Hypothalamus (tissue), 51 donors: Measurements from ENCODE around the gene REXO4.
"Not testable (repeated sequence)": the region's sequence is repeated elsewhere in the genome, so short reads cannot be mapped to it uniquely, and the experiment has no call there.

ENCODE experiments used
- DNase-seq, 51 donors: peaks; one replicate each; lab custom pipeline; 2025; lab: John Stamatoyannopoulos, UW

REXO4 gene

DNA sequence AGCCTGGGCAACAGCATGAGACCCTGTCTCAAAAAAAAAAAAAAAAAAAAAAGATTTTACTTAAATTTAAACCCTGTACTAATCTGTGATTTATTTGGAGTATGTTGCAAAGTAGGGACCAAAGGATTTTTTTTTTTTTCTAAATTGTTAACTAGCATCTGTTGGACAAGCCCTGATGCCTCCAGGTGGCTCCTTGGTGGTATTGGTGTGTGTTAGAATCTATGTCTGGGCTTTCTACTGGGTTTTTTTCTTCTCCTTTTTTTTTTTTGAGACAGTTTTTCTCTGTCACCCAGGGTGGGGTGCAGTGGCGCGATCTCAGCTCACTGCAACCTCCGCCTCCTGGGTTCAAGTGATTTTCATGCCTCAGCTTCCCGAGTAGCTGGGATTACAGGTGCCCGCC is 34.1 kb upstream of the REXO4 start:
- not testable (repeated sequence) for DNase-seq

DNA sequence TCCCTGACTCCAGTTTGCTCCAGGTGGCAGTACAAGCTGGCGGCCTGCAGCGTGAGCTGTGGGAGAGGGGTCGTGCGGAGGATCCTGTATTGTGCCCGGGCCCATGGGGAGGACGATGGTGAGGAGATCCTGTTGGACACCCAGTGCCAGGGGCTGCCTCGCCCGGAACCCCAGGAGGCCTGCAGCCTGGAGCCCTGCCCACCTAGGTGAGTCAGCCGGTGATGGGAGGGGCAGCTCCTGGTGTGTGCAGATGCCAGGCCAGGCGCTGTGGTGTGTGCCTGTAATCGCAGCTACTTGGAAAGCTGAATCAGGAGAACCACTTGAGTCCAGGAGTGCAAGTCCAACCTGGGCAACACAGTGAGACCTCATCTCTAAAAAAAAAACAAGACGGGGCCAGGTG is 31.9 kb upstream of the REXO4 start:
- DNase-seq = no peak

DNA sequence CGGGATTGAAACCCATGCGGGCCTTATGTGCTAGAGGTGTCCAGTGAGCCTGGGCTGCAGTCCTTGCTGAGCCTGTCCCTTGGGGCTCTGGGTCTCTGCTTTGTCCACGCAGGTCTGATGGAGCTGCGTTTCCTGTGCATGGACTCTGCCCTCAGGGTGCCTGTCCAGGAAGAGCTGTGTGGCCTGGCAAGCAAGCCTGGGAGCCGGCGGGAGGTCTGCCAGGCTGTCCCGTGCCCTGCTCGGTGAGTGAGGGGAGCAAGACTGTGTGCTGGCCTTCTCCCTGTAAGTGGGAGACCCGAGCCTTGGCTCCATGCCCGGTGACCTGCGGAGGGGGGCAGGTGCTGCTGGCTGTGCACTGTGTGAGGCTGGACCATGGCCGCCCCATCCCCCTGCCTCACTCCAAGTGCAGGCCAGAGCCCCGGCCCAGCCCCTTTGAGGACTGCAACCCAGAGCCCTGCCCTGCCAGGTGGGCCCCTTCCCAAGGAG is 30.7 kb upstream of the REXO4 start:
- DNase-seq = no peak

DNA sequence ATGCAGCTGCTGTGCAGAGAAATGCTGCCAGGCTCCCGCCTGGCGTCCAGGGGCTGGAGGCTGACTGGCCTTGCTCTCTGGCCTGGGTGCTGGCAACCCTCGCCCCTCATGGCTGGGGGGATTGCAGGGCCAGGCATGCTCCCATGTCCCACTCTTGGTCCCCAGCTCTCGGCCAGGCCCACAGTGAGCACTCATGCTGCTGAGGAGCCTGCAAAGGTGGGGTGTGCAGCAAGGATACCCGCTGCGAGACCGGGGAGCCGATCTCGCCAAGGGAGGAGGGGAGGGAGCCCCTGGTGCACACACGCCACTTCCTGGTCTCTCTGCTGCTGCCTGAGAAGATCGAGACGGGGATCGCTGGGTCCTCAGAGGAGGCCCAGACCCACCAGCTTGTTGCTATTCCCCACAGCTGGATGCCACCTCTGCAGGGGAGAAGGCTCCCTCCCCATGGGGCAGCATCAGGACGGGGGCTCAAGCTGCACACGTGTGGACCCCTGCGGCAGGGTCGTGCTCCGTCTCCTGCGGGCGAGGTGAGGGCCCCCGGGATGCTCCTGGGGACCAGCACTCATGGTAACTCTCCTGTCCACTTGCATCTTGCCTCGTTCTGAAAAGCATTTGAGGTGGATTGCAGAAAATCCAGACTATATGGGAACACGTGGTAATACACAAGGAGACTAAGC is 27.6 kb upstream of the REXO4 start:
- no peak for DNase-seq

DNA sequence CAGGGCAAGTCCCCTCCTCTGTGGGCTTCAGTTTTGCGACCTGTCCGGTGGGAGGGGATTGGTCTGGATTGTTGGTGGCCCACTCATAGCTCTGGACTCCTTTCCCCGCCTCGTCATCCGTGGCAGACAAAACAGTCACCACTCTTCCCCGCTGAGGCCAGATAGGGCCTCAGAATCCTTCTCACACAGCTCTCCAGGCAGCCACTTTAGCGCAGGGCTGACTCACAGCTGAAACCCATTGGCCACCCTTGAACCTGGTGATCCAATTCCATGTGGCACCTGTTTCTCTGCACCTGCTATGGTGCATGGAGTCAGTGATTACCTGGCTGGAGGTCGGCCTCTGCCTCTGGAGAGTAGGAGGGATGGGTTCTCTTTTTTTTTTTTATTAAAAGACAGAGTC is 26.2 kb upstream of the REXO4 start:
- DNase-seq = no peak

DNA sequence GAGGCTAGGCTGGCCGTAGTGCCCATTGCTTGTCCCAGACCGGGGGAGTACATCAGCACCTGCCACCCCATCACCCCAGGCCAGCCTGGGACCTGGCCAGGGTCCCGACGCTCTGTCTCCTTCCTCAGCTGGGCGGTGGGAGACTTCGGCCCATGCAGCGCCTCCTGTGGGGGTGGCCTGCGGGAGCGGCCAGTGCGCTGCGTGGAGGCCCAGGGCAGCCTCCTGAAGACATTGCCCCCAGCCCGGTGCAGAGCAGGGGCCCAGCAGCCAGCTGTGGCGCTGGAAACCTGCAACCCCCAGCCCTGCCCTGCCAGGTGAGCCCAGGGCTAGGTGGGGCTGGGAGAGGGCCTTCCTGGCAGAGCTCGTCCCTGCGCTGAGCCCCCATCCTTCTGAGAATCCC is 25.4 kb upstream of the REXO4 start:
- no peak for DNase-seq

DNA sequence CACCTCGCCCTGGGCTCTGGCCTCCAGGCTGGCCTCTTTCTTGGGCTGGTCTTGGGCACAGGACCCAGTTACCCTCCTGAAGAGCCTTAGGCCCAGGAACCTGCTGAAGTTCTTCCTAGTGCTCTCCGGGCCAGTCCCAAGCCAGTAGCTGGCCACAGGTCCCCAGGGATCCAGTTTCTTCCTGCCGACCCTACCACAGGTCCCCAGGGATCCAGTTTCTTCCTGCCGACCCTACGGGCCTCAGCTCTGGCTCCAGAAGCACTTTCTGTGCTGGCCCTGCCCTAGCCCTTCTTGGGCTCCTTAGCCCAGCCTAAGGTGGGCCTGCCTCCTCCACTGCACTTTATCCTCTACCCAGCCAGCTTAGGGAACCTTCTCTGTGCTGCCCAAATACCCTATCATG is 23.8 kb upstream of the REXO4 start:
- DNase-seq = no peak

DNA sequence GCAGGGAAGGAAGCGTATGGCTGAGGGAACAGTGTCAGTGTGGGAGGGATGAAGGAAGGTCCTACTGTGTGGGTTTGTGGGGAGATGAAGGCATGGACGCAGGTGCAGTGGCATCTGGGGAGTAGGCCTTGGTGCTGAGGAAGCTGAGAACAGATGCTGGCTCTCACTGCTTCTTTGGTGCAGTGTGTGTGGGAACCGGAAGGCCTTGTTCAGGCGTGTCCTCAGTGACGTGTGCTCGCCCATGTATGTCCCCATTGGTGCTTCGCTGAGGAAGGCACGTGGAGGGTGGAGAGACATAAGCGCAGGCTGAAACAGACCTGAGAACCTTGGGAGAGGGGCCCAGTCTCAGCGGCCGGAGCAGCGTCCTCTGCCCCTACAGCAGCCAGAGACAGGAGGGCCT is 23.1 kb upstream of the REXO4 start:
- no peak for DNase-seq

DNA sequence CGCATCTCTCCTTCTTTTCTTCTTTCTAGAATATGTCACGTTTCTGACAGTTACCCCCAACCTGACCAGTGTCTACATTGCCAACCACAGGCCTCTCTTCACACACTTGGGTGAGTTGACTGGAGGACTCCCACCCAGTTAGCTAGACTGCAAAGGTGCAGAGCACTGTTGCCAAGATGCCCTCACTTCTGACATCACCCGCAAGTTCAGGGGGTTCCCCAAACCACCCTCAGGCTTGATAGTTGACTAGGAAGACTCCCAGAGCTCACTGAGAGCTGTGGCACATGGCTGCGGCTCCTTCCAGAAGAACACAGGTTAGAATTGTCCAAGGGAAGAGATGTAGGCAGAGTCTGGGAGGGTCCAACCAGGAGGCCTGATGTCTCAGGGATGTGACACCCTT is 21.5 kb upstream of the REXO4 start:
- DNase-seq = no peak

DNA sequence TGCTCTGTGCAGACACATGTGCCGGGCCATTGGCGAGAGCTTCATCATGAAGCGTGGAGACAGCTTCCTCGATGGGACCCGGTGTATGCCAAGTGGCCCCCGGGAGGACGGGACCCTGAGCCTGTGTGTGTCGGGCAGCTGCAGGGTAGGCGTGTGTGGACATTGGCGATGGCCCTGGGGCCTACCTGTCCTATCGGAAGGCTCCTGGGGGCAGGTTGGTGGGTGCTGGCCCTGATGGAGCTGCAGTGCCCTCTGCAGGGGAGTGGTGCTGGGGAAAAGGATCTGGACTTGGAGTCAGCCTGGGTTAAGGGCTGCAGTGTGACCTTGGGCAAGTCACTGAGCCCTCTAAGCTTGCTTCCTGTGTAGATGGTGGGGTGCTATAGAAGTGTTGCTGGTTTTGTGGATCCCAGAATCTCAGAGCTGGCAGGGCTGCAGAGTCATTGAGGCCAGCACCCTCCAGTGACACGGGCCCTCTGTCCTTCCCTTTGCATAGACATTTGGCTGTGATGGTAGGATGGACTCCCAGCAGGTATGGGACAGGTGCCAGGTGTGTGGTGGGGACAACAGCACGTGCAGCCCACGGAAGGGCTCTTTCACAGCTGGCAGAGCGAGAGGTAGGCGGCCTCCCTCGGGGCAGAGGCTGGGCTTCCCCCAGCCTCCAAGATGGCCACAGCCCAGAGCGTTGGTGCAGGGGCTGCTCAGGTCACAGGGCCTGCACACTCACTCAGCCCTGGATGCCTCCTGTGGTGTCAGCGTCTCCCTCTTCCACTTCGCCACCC is 20.1 kb upstream of the REXO4 start:
- no peak for DNase-seq

DNA sequence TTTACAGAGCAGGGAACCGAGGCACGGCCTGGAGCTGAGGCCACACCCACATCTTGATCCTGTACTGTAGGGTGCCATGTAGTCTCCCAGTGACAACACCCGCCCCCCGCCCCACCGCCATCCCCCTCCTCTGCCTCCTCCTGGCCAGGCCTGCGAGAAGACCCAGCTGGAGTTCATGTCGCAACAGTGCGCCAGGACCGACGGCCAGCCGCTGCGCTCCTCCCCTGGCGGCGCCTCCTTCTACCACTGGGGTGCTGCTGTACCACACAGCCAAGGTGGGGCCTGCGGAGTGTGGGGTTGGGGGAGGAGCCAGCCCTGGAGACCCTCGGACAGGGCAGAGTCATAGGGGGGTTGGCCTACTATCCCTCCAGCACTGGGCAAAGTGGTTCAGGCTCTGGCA is 18.9 kb upstream of the REXO4 start:
- DNase-seq = no peak

DNA sequence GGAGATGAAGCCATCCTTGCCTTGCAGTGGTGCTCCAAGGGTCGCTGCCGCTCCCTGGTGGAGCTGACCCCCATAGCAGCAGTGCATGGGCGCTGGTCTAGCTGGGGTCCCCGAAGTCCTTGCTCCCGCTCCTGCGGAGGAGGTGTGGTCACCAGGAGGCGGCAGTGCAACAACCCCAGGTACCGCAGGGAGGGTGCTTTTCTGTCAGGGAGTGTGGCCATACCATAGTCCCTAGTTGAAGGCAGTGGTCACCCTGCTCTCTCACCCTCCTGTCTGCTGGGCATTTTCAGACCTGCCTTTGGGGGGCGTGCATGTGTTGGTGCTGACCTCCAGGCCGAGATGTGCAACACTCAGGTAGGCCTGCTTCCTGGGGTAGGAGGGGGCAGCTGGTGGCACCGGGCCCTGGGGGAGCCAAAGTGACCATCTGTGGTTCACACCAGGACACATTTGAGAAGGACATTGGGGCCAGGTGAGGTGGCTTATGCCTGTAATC is 15.6 kb upstream of the REXO4 start:
- DNase-seq = no peak

DNA sequence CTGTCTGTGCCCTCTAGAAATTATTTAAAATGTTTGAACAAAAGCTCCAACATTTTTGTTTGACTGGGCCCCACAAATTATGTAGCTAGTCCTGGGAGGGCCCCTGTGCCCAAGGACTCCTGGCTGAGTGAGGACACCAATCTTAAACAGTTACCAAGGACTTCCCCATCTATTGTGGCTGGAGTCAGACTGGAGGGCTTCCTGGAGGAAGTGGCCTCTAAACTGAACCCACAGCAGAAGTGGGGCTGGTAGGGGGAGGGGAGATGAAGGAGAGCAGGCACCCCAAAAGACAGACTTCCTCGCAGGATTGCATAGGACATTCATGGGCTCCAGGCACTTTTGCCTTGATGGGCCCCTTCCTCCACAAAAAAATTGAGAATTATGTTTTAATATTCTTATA is 12.4 kb upstream of the REXO4 start:
- DNase-seq = no peak

DNA sequence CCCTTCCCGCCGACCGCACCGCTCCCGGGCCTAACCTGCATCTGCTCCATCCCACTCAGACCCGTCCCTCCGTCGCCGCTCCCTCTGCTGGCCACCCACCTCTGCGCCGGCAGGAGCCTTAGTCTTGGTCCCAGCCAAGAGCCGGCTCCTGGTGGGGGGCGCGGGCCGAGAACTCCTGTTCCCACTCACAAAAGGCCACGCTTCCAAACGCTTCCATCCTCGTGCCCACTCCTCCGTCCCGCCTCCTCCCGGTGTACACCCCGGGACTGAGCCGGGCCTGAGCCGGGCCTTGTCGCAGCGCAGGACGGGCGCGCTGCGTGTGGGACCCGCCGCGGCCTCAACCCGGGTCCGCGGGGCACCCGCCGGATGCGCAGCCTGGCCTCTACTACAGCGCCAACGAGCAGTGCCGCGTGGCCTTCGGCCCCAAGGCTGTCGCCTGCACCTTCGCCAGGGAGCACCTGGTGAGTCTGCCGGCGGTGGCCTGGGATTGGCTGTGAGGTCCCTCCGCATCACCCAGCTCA is 11.9 kb upstream of the REXO4 start:
- no peak for DNase-seq

DNA sequence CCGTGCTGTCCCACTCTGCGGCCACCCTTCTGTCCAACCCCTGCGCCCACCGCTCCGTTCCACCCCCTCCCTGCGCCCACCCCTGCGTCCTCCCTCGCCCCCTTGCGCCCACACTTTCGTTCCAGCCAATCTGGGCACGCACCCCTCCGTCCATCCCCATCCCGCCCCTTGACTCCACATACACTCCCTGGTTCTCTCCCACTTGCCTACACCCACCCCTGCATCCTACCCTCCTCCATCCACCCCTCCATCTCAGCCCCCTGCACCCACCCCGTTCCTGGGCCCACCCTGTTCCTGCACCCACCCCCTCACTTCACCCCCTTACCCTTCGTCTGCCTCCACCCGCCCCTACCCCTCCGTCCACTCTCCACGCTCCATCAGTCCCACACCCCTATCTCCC is 11.4 kb upstream of the REXO4 start:
- DNase-seq = no peak

DNA sequence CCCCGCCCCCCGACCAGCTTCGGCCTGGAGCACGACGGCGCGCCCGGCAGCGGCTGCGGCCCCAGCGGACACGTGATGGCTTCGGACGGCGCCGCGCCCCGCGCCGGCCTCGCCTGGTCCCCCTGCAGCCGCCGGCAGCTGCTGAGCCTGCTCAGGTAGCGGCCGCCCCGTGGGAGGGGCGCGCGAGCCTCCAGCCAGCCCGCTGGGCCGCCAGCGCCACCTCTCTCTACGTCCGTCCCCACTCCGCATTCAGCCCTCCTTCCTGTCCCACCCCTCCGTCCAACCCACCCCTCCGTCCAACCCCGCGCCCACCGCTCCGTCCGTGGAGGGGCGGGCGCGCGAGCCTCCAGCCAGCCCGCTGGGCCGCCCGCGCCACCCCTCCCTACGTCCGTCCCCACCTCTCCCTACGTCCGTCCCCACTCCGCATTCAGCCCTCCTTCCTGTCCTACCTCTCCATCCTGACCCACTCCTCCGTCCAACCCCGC is 10.8 kb upstream of the REXO4 start:
- DNase-seq = no peak

DNA sequence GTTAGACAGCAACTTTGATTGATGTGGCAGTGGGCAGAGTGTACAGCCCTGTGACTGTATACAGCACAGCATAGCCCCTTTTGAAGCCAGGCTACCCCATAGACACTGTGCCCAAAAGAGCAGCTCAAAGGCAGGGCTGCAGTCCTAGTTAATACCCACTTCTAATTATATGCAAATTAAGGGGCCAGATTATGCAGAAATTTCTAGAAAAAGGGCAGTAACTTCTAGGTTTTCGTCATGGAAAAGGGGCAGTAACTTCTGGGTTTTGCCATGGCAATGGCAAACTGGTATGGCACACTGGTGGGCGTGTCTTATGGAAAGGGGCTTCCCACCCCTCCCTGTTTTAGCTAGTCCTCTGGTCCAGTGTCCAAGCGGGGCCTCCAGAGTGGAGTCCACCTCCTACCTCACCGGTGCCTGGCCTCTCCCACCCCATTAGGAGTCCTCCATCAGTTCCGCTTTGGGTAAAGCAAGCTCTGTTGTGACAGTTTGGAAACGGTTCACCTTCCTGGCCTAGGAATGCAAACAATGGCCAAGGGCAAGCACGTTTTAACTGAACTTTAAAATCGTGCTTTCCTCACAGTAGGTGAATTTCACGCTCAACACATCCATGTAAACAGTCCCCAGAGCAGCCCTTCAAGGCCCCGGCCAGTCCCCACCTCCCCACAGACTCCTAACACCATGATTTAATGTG is 10.0 kb upstream of the REXO4 start:
- no peak for DNase-seq

DNA sequence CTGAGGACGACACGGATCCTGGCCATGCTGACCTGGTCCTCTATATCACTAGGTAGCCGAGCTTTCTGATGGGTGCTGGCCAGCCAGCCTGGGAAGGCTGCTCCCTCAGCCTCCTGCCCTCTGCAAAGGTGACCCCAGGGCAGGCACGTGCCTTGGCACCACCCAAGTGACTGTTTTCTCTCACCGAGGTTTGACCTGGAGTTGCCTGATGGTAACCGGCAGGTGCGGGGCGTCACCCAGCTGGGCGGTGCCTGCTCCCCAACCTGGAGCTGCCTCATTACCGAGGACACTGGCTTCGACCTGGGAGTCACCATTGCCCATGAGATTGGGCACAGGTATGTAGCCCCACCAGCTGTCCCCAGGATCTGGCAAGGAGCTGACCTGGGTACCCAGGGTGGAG is 8.2 kb upstream of the REXO4 start:
- no peak for DNase-seq

DNA sequence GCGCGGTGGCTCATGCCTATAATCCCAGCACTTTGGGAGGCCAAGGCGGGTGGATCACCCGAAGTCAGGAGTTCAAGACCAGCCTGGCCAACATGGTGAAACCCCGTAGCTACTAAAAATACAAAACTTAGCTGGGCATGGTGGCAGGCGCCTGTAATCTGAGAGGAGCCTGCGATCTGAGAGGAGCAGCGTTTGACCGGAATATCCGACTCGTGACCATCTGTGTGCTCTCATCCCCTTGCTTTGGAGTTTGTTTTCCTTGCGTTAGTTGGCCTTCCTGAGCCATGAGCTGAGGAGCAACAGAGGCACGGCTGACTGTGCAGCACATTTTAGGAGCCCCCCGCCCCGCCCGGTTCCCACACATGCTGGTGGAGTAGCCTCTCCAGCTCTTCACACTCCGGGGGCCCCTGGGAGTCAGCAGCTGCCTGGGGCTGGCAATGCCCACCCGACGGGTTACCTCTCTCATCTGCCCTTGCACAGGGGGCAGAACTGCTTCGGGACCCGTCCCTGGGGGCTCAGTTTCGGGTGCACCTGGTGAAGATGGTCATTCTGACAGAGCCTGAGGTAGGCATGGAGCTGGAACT is 7.3 kb upstream of the REXO4 start:
- DNase-seq = no peak

DNA sequence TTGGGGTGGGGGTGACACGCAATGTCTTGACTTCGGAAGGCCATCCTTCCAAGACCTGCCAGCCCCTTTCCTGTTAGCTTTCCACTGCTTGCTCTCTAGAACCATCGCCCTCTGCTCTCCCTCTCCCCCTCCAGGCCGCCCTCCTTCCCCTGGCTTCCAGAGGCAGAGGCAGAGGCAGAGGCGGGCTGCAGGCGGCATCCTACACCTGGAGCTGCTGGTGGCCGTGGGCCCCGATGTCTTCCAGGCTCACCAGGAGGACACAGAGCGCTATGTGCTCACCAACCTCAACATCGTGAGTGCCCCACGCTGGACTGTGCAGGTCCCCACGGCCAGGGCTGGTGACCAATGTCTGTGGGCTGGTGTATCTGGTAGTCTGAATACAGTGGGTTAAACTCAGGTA is 6.4 kb upstream of the REXO4 start:
- DNase-seq = no peak

DNA sequence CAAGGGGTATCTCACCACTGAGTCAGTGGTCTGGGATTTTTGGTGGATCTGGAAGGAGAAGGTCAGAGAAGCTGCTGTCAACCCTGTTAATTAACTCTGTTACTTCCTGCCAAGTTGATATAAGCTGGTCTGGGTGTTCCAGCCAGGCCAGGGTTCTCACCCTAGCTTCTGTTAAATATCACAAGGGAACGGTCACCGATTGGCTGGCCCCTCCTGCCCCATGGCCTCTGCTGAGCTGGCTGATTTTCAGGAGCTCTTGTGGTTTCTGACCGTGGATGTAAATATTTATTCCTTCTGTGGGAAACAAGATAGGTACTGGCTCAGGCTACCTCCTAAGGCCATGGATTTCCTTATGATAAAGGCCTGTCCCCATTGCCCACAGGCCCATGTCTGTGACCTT is 5.4 kb upstream of the REXO4 start:
- DNase-seq = no peak
